GM10266 (cell line): ENCODE data around the gene ATG7.

Experiments used
- DNase-seq: peaks from one replicate; pipeline ENCODE4 v3.0.0; 2012; ENCODE audit errors: extremely low spot score
- TF ChIP-seq, protein P1 (sequence below): IDR thresholded peaks from 2 replicates; pipeline ENCODE4 v1.5.1; 2012; ENCODE audit warnings: mild to moderate bottlenecking, low read depth; ENCODE audit not compliant: control insufficient read depth, insufficient read depth; ENCODE audit errors: missing control alignments

ATG7 gene

DNA sequence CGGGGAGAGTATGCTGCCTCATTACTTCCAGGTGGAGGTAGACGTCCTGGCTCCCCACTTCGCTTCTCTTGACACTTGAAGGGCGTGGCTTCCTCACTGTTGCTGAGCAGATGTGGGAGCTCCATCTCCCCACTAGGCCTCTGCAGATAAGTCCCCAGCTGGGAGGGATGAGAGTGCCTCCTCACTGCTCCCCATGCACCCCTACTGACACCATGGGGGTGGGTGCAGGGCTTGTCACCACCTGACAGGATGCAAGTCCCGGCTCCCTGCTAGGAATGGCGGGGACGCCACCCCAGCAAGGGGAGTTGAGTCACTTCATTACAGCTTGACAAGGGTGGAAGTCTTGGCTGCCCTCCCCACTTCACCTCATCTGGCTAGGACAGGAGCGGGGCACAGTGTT is 36.8 kb upstream of the ATG7 start:
- no peak for DNase-seq

DNA sequence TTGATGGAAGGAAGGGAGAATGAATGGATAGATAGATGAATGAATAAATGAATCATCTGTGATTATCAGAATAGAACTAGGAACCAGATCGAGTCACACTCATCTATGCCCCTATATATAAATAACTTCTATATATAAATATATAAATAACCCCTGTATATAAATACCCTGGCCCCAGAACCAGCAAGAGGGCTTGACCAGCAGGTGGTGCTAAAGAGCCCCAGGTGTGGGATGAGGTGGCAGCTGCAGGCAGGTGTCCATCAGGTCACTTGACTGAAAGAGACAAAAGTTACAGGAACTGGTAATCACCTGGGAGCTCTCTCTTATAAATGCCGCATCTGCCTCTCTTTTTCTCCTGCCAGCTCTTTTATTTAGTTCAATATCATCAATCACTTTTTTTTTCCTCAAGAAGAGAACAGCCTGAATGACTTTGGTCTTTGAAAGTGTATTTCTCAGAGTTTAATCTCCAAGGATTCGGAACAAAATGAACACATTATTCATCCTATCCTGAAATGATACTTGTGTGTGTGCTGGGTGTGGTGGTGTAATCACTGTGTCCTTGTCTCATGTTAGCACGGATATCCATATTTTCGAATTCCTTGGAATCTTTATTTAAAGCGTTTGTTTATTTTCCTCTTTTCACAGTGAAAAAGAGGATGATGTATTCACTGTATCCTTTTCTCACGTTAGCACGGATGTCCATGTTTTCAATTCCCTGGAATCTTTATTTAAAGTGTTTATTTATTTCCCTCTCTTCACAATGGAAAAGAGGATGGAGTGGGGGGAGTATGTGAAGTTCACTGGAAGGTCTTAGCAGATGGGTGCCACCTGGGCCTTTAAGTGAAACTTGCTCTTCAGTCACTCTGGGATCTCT is 35.4 kb upstream of the ATG7 start:
- peak; percentile 68 for DNase-seq

More for the DNA sequence above, 36.8 kb upstream of the ATG7 start:
- TF ChIP-seq, protein P1, sequence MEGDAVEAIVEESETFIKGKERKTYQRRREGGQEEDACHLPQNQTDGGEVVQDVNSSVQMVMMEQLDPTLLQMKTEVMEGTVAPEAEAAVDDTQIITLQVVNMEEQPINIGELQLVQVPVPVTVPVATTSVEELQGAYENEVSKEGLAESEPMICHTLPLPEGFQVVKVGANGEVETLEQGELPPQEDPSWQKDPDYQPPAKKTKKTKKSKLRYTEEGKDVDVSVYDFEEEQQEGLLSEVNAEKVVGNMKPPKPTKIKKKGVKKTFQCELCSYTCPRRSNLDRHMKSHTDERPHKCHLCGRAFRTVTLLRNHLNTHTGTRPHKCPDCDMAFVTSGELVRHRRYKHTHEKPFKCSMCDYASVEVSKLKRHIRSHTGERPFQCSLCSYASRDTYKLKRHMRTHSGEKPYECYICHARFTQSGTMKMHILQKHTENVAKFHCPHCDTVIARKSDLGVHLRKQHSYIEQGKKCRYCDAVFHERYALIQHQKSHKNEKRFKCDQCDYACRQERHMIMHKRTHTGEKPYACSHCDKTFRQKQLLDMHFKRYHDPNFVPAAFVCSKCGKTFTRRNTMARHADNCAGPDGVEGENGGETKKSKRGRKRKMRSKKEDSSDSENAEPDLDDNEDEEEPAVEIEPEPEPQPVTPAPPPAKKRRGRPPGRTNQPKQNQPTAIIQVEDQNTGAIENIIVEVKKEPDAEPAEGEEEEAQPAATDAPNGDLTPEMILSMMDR: no peak

DNA sequence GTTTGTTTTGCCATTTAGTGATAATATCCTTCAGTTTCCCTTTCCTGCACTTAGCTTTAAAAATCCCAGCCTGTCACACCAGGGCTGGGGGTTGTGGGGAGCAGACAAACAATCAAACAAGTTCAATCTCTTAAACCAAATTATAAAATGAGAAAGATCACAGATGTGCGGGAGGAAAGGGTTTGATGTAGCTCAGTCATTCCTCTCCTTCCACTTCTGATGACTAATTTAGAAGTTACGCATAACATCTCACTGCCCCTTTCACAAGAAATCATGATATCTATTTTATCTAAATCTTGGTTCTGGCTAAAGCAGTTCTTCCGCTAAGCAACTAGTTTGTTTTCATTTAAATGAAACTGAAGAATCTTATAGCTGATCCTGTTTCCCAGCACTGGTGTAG is 34.1 kb upstream of the ATG7 start:
- DNase-seq: no peak
- TF ChIP-seq, protein P1: no peak

More for the DNA sequence above, 35.4 kb upstream of the ATG7 start:
- TF ChIP-seq, protein P1: peak; percentile 69

DNA sequence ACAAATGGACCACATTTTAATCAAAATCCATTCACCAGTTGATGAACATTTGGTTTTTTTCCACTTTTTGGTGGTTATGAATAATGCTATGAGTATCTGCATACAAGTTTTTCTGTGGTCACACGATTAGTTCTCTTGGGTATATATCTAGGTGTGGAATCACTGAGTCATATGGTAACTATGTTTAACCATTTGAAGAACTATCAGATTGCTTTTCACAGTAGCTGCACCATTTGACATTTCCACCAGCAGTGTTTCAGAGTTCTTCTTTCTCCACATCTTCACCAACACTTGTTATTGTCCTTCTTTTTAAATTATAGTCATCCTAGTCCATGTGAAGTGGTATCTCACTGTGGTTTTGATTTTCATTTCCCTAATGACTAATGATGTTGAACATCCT is 33.3 kb upstream of the ATG7 start:
- TF ChIP-seq, protein P1: no peak
- DNase-seq: no peak

DNA sequence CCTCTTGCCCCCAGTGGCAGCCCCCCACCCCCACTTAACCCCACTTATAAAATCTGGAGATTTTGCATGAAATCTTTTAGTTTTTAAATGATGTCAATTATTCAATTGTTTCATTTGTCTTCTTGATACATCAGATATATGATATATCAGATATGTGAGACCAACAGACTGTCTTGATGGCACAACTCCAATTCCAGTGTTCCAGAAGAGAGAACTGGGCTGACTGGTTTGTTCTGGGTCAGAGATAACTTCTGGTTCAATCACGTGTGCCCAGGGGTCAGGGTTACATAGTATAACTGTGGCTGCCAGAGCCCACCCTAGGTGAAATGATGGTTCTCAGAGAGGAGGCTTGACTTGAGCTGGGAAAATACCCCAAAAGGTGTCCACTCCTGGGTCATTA is 32.4 kb upstream of the ATG7 start:
- TF ChIP-seq, protein P1: no peak
- no peak for DNase-seq

DNA sequence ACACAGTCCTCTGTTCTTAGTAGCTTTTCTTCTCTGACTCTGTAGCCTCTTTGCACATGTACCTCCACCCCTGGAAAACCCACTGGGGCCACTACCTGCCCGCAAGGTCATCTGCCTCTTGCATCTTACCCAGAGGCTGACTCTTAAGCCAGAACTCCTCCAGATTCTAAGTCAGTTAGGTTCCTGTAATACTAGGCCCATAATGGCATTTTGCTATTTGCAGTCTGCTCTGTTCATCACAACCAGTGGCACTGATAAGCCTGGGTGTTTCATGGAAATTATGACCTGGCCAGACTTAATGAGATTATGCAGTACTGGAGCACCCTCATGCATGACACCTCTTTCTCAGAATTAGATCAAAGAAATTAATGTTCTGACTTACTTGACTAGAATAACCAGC is 31.7 kb upstream of the ATG7 start:
- TF ChIP-seq, protein P1: no peak
- no peak for DNase-seq

DNA sequence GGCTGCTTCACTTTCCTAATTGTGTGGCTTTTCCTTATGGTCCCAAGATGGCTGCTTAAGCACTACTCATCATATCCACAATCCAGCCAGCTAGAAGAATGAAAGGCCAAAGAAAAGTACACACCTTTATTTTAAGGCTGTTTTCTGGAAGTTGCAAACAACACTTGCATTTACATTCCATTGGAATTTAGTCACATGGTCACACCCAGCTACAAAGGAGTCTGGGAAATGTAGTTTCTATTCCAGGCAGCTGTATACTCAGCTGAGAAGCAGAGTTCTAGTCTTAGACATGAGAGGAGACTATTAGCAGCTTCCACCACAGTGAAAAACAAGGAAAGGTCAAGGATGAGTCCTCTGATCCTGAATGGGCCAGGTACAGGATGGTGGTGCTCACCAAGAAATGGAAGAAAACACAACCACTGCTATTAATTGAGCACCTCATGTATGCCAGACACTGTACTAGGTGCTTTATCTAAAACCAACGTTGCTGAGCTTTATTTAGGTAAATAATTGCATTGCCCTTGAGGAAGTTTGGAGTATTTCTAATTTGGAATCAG is 28.0 kb upstream of the ATG7 start:
- TF ChIP-seq, protein P1: no peak
- DNase-seq: no peak
